ENCODE results near the gene TSHZ2.

TSHZ2 gene

DNA sequence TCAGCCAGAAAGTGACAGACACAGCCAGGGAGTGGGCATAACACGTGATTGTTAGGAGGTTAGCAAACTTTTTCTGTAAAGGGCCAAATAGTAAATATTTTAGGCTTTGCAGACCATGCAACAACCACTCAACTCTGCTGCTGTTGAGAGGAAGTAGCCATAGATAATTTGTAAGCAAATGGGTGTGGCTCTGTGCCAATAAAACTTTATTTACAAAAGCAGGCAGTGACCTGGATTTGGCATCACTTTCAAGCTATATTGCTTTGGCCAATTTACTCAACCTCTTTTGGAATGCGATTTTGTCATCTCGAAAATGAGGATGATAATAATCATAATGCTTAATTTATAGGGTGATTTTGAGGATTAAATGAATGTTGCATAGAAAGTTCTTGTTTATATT, 152.6 kb downstream of the TSHZ2 start:
- TF ChIP-seq TCF12 (IDR thresholded peaks at IDR 0.05; ENCODE audit: low read depth): no peak
- TF ChIP-seq RAD21 (IDR thresholded peaks at IDR 0.05; ENCODE audit: low read depth): no peak

DNA sequence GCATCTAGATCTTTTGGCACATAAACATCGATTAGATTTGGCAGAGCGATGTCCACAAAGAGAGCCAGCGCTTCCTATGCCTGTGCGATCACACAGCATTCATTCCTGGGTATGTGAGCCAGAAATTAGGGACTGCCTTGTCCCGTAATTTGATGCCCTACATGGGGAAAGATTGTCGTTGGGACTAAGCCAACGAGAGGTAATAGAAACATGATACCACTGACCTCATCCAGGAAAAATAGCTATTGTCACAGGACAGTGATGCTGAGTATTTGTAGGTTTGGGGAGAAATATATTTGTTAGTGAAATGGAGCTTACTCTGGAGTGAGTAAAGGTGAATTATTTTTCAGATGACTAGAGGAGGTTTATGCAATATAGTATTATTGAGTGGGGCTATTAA, 154.0 kb downstream of the TSHZ2 start:
- TF ChIP-seq, protein P1, sequence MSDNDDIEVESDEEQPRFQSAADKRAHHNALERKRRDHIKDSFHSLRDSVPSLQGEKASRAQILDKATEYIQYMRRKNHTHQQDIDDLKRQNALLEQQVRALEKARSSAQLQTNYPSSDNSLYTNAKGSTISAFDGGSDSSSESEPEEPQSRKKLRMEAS (IDR thresholded peaks at IDR 0.05): no peak
- TF ChIP-seq, protein P2, sequence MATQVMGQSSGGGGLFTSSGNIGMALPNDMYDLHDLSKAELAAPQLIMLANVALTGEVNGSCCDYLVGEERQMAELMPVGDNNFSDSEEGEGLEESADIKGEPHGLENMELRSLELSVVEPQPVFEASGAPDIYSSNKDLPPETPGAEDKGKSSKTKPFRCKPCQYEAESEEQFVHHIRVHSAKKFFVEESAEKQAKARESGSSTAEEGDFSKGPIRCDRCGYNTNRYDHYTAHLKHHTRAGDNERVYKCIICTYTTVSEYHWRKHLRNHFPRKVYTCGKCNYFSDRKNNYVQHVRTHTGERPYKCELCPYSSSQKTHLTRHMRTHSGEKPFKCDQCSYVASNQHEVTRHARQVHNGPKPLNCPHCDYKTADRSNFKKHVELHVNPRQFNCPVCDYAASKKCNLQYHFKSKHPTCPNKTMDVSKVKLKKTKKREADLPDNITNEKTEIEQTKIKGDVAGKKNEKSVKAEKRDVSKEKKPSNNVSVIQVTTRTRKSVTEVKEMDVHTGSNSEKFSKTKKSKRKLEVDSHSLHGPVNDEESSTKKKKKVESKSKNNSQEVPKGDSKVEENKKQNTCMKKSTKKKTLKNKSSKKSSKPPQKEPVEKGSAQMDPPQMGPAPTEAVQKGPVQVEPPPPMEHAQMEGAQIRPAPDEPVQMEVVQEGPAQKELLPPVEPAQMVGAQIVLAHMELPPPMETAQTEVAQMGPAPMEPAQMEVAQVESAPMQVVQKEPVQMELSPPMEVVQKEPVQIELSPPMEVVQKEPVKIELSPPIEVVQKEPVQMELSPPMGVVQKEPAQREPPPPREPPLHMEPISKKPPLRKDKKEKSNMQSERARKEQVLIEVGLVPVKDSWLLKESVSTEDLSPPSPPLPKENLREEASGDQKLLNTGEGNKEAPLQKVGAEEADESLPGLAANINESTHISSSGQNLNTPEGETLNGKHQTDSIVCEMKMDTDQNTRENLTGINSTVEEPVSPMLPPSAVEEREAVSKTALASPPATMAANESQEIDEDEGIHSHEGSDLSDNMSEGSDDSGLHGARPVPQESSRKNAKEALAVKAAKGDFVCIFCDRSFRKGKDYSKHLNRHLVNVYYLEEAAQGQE (IDR thresholded peaks at IDR 0.05; ENCODE audit: low read depth): no peak
- TF ChIP-seq TAF1 (IDR thresholded peaks at IDR 0.05; ENCODE audit: low read depth) (no peak), YY1 (IDR thresholded peaks at IDR 0.05; ENCODE audit: low read depth) (no peak), FOXM1 (IDR thresholded peaks at IDR 0.05; ENCODE audit: borderline replicate concordance, low read depth) (no peak), CREB1 (IDR thresholded peaks at IDR 0.05; ENCODE audit: low read depth) (no peak), ZBTB7A (IDR thresholded peaks at IDR 0.05; ENCODE audit: low read depth) (no peak), TEAD4 (IDR thresholded peaks at IDR 0.05) (no peak), RAD21 (IDR thresholded peaks at IDR 0.05; ENCODE audit: low read depth) (no peak), EP300 (IDR thresholded peaks at IDR 0.05; ENCODE audit: borderline replicate concordance) (no peak), EGR1 (IDR thresholded peaks at IDR 0.05) (no peak), NFIC (IDR thresholded peaks at IDR 0.05) (no peak), CEBPB (IDR thresholded peaks at IDR 0.05) (no peak), TCF12 (IDR thresholded peaks at IDR 0.05; ENCODE audit: low read depth) (no peak)
- TF ChIP-seq, protein P3, sequence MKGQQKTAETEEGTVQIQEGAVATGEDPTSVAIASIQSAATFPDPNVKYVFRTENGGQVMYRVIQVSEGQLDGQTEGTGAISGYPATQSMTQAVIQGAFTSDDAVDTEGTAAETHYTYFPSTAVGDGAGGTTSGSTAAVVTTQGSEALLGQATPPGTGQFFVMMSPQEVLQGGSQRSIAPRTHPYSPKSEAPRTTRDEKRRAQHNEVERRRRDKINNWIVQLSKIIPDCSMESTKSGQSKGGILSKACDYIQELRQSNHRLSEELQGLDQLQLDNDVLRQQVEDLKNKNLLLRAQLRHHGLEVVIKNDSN (IDR thresholded peaks at IDR 0.05): no peak

DNA sequence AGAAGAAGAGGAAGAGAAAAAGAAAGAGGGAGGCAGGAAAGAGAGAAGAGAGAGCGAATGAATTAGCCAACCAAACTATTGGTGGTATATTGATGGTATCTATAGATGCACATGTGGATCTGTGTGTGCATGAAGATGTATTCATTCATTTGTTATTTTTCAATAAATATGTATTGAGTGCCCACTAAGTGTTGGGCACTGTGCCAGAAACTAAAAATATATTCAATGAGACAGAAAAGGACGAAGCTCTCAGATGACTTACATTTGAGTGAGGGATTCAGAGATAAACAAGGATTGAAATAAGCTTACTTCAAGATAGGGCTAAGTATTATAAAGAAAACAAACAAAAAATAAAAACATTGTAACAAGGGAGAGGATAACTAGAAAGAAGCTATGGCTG, 154.9 kb downstream of the TSHZ2 start:
- TF ChIP-seq, protein P3 (IDR thresholded peaks at IDR 0.05): no peak
- TF ChIP-seq, protein P1 (IDR thresholded peaks at IDR 0.05): no peak
- TF ChIP-seq EP300 (IDR thresholded peaks at IDR 0.05; ENCODE audit: borderline replicate concordance) (no peak), TEAD4 (IDR thresholded peaks at IDR 0.05) (no peak), CREB1 (IDR thresholded peaks at IDR 0.05; ENCODE audit: low read depth) (no peak), RAD21 (IDR thresholded peaks at IDR 0.05; ENCODE audit: low read depth) (no peak), TAF1 (IDR thresholded peaks at IDR 0.05; ENCODE audit: low read depth) (no peak), NFIC (IDR thresholded peaks at IDR 0.05) (no peak), FOXM1 (IDR thresholded peaks at IDR 0.05; ENCODE audit: borderline replicate concordance, low read depth) (no peak), CEBPB (IDR thresholded peaks at IDR 0.05) (no peak), EGR1 (IDR thresholded peaks at IDR 0.05) (no peak), YY1 (IDR thresholded peaks at IDR 0.05; ENCODE audit: low read depth) (no peak), TCF12 (IDR thresholded peaks at IDR 0.05; ENCODE audit: low read depth) (no peak), ZBTB7A (IDR thresholded peaks at IDR 0.05; ENCODE audit: low read depth) (no peak)
- TF ChIP-seq, protein P2 (IDR thresholded peaks at IDR 0.05; ENCODE audit: low read depth): no peak

DNA sequence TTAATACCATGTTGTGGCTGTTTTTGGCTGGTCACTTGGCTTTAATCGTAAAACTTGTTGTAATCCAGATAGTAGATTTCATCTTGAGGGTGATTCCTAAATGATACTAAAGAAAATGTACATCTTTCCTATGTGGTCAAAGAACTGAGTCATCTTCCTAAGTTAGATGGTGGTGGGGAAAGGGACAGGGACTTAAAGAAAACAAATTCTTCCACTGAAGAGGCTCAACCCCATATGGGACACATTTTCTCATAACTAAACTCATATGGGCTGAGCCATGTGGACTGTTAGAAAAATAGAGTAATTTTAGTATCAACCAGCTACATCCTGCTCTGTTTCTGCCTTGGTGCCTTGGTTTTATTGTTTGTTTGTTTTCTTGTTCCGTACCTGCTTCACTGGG, 155.8 kb downstream of the TSHZ2 start:
- no peak for TF ChIP-seq CREB1 (IDR thresholded peaks at IDR 0.05; ENCODE audit: low read depth)
- TF ChIP-seq, protein P2 (IDR thresholded peaks at IDR 0.05; ENCODE audit: low read depth): no peak
- TF ChIP-seq, protein P1 (IDR thresholded peaks at IDR 0.05): no peak
- no peak for TF ChIP-seq RAD21 (IDR thresholded peaks at IDR 0.05; ENCODE audit: low read depth)
- TF ChIP-seq ZBTB7A (IDR thresholded peaks at IDR 0.05; ENCODE audit: low read depth): no peak
- TF ChIP-seq NFIC (IDR thresholded peaks at IDR 0.05): no peak
- TF ChIP-seq EGR1 (IDR thresholded peaks at IDR 0.05): no peak
- TF ChIP-seq TEAD4 (IDR thresholded peaks at IDR 0.05): no peak

All from Ishikawa (cell line).